GM21526 (cell line): ENCODE measurements around the gene ERGIC3.

Experiments used
- ATAC-seq: cut with Tn5 transposase; IDR thresholded peaks from one replicate; pipeline ENCODE4 v1.9.1; 2021; ENCODE audit warnings: moderate library complexity; ENCODE audit not compliant: unreplicated experiment, low FRiP score

Gene ERGIC3

GRCh38 chr20:35560105-35560511 is 18.2 kb downstream of the ERGIC3 start:
- ATAC-seq = no peak

- ATAC-seq = no peak
Observed at GRCh38 chr20:35560541-35560940, 18.7 kb downstream of the ERGIC3 start.

- ATAC-seq = no peak
Observed at GRCh38 chr20:35561268-35561667, 19.4 kb downstream of the ERGIC3 start.

GRCh38 chr20:35561671-35562070 is 19.8 kb downstream of the ERGIC3 start:
- ATAC-seq = no peak

GRCh38 chr20:35562541-35563110 is 20.7 kb downstream of the ERGIC3 start:
- ATAC-seq = no peak

GRCh38 chr20:35563834-35564233 is 22.0 kb downstream of the ERGIC3 start:
- ATAC-seq = no peak

- no peak for ATAC-seq
Observed at GRCh38 chr20:35564905-35565304, 23.0 kb downstream of the ERGIC3 start.

- no peak for ATAC-seq
Observed at GRCh38 chr20:35568645-35569044, 26.8 kb downstream of the ERGIC3 start.

GRCh38 chr20:35571555-35571954 is 29.7 kb downstream of the ERGIC3 start:
- ATAC-seq = no peak

- ATAC-seq = no peak
Observed at GRCh38 chr20:35572838-35573237, 31.0 kb downstream of the ERGIC3 start.

GRCh38 chr20:35575958-35576357 is 34.1 kb downstream of the ERGIC3 start:
- no peak for ATAC-seq

- ATAC-seq = no peak
Observed at GRCh38 chr20:35576816-35577215, 34.9 kb downstream of the ERGIC3 start.

GRCh38 chr20:35578469-35578868 is 36.6 kb downstream of the ERGIC3 start:
- ATAC-seq = no peak

- no peak for ATAC-seq
Observed at GRCh38 chr20:35579196-35579595, 37.3 kb downstream of the ERGIC3 start.

GRCh38 chr20:35582131-35582530 is 40.3 kb downstream of the ERGIC3 start:
- ATAC-seq = no peak

- no peak for ATAC-seq
Observed at GRCh38 chr20:35582741-35583404, 41.0 kb downstream of the ERGIC3 start.

GRCh38 chr20:35583636-35584560 is 42.0 kb downstream of the ERGIC3 start:
- ATAC-seq = no peak

GRCh38 chr20:35586751-35587425 is 45.0 kb downstream of the ERGIC3 start:
- no peak for ATAC-seq

- ATAC-seq = no peak
Observed at GRCh38 chr20:35587436-35587835, 45.6 kb downstream of the ERGIC3 start.

- ATAC-seq = no peak
Observed at GRCh38 chr20:35588397-35588796, 46.5 kb downstream of the ERGIC3 start.
